ENCODE data around the gene CEACAM19.

GRCh38 chr19:44680536-44680935 is 9.3 kb downstream of the CEACAM19 start:
- no peak for TF ChIP-seq POLR2A (IDR thresholded peaks at IDR 0.05; ENCODE audit: low read depth, low read length)
- no peak for TF ChIP-seq POLR2AphosphoS5 (IDR thresholded peaks at IDR 0.05; ENCODE audit: low read depth, low read length)
- TF ChIP-seq TAF1 (IDR thresholded peaks at IDR 0.05; ENCODE audit: borderline replicate concordance, low read depth, low read length): no peak
